ENCODE results near the gene DLGAP4.
"Not testable (repeated sequence)": the region's sequence is repeated elsewhere in the genome, so short reads cannot be mapped to it uniquely, and the experiment has no call there.

DLGAP4 gene

GRCh38 chr20:36463212-36464061, 157.3 kb downstream of the DLGAP4 start:
- no peak for DNase-seq

- peak; percentile 82 for DNase-seq
Measured at GRCh38 chr20:36465109-36466080, 159.3 kb downstream of the DLGAP4 start.

GRCh38 chr20:36466089-36466488, 159.9 kb downstream of the DLGAP4 start:
- no peak for DNase-seq

- no peak for DNase-seq
Measured at GRCh38 chr20:36467076-36467999, 161.2 kb downstream of the DLGAP4 start.

GRCh38 chr20:36468149-36469000, 162.2 kb downstream of the DLGAP4 start:
- DNase-seq, result no peak

- DNase-seq, result no peak
Measured at GRCh38 chr20:36469973-36470372, 163.8 kb downstream of the DLGAP4 start.

- no peak for DNase-seq
Measured at GRCh38 chr20:36471885-36472636, 165.9 kb downstream of the DLGAP4 start.

- peak; percentile 64 for DNase-seq
Measured at GRCh38 chr20:36472637-36473090, 166.5 kb downstream of the DLGAP4 start.

- no peak for DNase-seq
Measured at GRCh38 chr20:36473164-36473563, 167.0 kb downstream of the DLGAP4 start.

- no peak for DNase-seq
Measured at GRCh38 chr20:36474563-36474962, 168.4 kb downstream of the DLGAP4 start.

- not testable (repeated sequence) for DNase-seq
Measured at GRCh38 chr20:36475054-36475453, 168.9 kb downstream of the DLGAP4 start.

GRCh38 chr20:36477475-36477874, 171.3 kb downstream of the DLGAP4 start:
- DNase-seq, result no peak

- DNase-seq, result no peak
Measured at GRCh38 chr20:36478137-36478905, 172.2 kb downstream of the DLGAP4 start.

- no peak for DNase-seq
Measured at GRCh38 chr20:36479938-36480337, 173.8 kb downstream of the DLGAP4 start.

- no peak for DNase-seq
Measured at GRCh38 chr20:36480456-36481048, 174.4 kb downstream of the DLGAP4 start.

GRCh38 chr20:36481380-36482043, 175.4 kb downstream of the DLGAP4 start:
- DNase-seq, result no peak

GRCh38 chr20:36482044-36482473, 175.9 kb downstream of the DLGAP4 start:
- DNase-seq, result no peak

GRCh38 chr20:36483209-36483918, 177.2 kb downstream of the DLGAP4 start:
- no peak for DNase-seq

All from hematopoietic multipotent progenitor cell treated with erythropoietin and hydrocortisone succinate and interleukin-3 and kit ligand, for 6 days (in vitro differentiated cells).